Adipose tissue (tissue), 3 donors: ENCODE data around the gene MXRA8. TPM values are rescaled to one million over a fixed set of nuclear protein-coding genes. Genes with fewer than 3 reads are reported as not detected.
"Not testable (repeated sequence)": the region's sequence is repeated elsewhere in the genome, so short reads cannot be mapped to it uniquely, and the experiment has no call there.

Experiments used
- H3K27ac ChIP-seq: one replicate; pipeline ENCODE4 v1.5.1; 2013; ENCODE audit warnings: low read depth, low read length
- WGBS, 3 donors: extraction: QIAGEN DNeasy Blood & Tissue Kit; methylation state at CpG; one replicate each; pipeline ENCODE4 v1.1.7; 2013; 5-methylcytosine and 5-hydroxymethylcytosine counted together
- polyA plus RNA-seq, 3 donors: library from polyadenylated mRNA; stranded (reverse); fragments of 200-250 nt; gene quantifications; one replicate each; pipeline ENCODE4 v1.2.3, GENCODE V29; 2013
- donor health status: healthy with polysubstance abuse.
- donor health status: Bipolar disorder and iron deficiency.
- donor health status: healthy.

The MXRA8 gene
- polyA plus RNA-seq, 3 donors = 11.7 to 104 (median 82.1) TPM

DNA sequence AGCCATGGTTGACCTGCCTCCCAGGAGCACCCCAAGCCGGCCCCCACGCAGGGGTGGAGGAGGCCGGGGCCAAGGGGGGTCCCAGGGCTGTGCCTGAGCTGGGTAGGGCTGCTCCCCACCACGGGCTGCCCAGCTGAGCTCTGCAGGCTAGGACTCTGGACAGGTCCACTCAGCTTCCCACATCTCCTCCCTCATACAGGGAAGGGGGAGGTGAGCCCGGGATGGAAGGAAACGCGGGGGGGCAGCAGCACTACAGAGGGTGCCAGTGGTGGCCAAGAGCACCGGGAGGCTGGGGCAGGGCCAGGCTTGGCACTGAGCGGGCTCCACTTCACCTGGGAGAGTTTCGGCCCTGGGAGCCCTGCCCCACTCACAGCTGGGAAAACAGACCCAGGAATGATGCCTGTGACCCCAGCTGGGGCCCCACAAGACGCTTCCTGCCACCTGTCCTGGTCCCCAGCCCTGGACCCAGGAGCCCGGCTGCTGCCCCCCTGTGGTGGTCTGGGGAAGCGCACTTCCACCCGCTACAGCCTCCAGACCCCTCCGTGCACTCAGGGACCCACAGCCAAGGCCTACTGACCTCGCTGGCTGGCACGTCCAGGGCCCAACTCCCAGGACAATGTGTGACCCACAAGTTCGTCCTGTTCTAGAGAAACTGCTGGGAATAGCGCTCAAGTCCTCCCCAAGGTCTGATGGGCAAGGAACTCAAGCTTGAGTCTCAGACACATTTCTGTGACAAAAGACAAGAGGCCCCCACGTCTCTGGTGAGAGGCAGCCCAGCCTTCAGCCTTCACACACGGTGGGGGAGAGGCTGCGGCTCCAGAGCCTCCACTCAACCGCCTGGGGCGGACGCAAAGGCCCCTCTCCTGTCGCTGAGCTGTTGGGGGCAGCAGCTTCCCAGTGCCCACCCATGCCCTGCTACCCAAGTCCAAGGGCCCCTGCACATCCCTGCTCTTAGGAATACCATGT, 13.7 kb upstream of the MXRA8 start:
- 24 to 30% (median 26%) methylated on average over 26 of the region's 26 CpGs for WGBS, 3 donors
- no peak overlapping the region for H3K27ac ChIP-seq

DNA sequence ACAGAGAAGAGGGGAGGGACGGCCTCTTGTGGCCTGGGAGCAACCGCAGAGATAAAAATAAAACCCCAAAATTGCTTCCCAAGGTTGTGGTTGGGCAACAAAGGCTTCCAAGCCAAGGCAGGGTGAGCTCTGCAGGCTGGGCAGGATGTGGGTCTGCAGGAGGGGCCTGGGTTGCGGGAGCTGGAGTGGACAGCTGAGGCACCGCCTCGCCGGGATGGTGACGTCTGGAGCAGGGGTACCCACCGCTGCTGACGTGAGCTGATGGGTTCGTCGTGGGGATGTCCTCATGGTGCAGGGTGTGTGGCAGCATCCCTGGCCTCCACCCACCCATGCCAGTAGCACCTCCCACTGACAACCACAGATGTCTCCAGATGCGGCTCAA, 13.0 kb upstream of the MXRA8 start:
- 34 to 59% (median 41%) methylated on average over 12 of the region's 12 CpGs for WGBS, 3 donors
- H3K27ac ChIP-seq = no peak overlapping the region

DNA sequence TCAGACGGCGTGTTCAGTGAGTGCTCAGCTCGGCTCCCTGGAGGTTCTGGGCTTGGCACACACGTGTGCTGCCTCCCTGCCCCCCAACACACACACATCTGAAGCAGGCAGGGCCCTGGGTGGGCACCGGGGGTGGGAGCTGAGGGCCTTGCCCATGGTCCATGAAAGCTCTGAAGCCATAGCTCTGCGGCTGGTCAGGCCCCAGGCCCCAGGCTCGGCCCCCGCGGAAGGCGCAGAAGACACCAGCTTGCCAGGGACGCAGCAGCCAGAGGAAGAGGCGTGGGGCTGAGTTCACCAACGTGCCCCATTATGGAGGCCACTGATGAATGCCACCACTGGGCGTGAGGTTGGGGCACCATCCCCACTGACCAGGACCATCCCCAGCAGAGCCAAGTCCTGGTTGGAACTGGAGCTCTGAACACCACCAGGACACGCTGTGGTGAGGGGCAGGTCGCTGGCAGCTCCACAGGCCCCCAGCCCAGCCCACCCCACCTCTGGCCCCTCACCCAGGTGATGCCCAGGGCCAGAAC, 12.5 kb upstream of the MXRA8 start:
- H3K27ac ChIP-seq = no peak overlapping the region
- 75 to 84% (median 80%) methylated on average over 15 to 16 of the region's 16 CpGs for WGBS, 3 donors

DNA sequence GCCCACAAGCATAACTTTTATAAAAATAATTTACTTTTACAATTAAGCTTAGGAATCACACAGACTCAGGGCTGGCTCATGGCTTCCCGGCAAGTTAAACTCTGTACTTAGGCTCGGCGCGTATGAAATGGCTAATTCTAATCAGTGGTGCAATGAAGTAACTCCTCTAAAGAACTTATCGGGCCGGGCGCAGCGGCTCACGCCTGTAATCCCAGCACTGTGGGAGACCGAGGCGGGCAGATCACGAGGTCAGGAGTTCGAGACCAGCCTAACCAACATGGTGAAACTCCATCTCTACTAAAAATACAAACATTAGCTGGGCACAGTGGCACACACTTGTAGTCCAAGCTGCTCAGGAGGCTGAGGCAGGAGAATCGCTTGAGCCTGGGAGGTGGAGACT, 11.7 kb upstream of the MXRA8 start:
- not testable (repeated sequence) for H3K27ac ChIP-seq
- 90 to 95% (median 93%) methylated on average over 14 of the region's 14 CpGs for WGBS, 3 donors

DNA sequence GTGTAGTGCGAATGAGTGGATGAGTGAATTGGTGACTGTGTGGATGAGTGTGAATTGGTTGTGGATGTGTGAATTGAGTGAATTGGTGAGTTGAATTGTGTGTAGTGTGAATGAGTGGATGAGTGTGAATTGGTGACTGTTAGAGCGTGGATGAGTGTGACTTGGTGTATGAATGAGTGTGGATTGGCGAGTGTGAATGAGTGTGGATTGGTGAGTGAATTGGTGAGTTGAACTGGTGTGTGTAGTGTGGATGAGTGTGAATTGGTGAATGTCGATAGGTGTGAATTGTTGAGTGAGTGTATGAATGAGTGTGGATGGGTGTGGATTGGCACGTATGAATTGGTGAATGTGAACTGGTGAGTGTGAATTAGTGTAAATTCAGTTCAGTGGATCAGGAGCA, 9.0 kb upstream of the MXRA8 start:
- WGBS, 3 donors = 95 to 98% (median 98%) methylated on average over 5 of the region's 5 CpGs
- no peak overlapping the region for H3K27ac ChIP-seq

DNA sequence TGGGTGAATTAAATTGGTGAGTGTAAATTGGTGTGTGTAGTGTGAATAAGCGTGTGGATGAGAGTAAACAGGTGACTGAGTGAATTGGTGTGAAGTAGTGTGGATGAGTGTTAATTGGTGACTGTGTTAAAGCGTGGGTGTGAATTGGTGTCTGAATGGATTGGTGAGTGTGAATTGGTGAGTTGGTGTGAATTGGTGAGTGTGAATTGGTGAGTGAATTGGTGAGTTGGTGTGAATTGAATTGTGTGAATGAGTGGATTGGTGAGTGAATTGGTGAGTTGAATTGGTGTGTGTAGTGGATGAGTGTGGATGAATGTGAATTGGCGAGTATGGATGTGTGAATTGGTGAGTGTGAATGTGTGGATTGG, 8.3 kb upstream of the MXRA8 start:
- no peak overlapping the region for H3K27ac ChIP-seq
- WGBS, 3 donors = 94 to 98% (median 97%) methylated on average over 3 of the region's 3 CpGs

DNA sequence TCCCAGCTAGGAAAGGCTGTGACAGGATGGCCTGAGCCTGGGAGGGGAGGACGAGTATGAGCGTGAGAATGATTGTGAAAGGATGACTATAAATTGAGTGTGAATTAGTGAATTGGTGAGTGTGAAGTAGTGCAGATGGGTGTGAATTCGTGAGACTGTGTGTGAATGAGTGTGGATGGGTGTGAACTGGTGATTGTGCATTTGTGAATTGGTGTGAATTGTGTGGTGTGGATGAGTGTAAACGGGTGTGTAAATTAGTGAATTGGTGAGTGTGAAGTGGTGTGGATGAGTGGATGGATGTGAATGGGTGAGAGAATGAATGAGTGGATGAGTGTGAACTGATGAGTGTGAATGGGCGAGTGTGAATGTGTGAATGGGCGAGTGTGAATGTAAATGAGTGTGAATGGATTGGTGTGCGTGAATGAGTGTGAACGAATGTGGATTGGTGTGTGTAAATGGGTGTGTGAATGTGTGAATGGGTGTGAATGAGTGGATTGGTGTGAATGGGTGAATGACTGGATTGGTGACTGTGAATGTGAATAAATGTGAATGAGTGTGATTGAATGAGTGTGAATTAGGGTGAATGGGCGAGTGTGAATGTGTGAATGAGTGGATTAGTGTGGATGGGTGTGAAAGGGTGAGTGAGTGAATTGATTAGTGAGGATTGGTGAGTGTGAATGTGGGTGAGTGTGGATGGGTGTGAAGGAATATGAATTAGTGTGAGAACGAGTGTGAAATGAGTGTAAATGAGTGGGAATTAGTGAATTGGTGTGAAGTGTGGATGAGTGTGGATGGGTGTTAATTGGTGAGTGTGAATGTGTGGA, 7.7 kb upstream of the MXRA8 start:
- WGBS, 3 donors = 77 to 87% (median 84%) methylated on average over 10 of the region's 10 CpGs
- no peak overlapping the region for H3K27ac ChIP-seq

DNA sequence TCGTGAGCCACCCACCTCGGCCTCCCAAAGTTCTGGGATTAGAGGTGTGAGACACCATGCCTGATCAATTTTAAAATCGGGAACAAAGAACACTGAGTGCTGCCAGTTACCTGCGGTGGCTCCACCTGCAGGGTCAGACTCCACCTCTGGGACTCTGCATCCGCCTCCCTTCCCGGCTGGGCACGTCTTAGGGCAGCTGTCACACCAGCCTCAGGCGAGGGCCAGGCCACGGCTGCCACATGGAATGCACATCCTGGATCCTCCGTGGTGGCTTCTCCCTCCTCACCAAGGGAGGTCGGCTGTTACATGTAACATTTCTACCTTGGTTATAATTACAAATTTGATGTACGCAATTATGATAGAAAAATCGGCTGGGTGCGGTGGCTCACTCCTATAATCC, 5.9 kb upstream of the MXRA8 start:
- no peak overlapping the region for H3K27ac ChIP-seq
- 63 to 84% (median 82%) methylated on average over 14 of the region's 14 CpGs for WGBS, 3 donors

DNA sequence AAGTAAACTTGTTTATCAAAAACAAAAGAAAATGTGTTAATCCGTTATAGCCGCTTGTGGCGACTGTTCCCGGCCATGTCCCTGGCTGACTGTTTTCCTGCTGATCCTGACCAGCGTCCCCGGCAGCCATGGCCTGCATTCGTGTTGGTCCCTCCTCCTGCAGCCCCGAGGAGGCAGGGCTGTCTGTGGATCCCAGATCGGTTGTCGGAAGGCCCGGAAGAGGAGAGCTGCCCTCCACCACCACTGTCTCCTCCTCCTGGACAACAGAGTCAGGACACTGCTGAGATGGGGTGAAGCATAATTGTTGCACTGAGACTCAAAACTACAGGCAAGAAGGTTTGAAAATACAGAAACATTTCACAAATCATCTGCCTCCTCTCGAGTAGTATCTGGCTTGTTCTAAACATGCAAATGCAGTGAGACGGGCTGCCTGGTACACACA, 3.6 kb upstream of the MXRA8 start:
- H3K27ac ChIP-seq = no peak overlapping the region
- 20 to 35% (median 21%) methylated on average over 13 of the region's 13 CpGs for WGBS, 3 donors

DNA sequence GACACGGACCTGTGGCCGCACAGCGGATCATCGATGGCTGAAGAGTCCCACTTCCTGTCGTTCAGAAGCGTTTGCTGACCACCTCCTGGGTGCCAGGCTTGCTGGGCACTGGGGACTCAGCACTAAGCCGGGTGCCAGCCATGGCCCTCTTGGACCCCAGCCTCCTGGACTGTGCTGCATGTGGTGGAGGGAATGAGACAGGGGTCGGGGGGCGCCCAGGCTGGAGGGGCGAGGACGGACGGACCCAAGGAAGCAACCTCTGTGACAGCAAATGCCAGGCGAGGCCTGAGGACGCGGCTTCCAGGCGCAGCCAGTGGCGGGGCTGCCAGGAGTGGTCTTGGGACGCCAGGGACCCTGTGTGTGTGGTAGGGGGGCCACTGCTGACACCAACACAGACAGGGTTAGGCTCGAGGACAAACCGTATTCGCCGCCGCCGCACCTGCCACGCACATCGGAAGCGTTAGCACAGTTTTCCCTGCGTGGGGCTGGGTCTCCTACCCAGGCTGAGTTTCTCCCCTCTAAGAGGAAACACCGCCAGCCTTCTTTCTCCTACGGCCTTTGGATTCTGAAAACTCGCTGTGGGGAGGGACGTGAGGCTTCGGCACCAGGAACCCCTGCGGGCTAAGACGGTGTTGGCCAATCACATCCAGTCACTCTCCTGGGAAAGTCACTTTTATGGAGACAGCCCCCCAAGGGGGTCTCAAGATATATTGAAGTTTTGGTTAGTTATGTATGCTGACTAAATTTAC, 3.1 kb upstream of the MXRA8 start:
- WGBS, 3 donors = 64 to 78% (median 68%) methylated on average over 34 to 35 of the region's 35 CpGs
- H3K27ac ChIP-seq = peak overlapping the region; percentile 26

DNA sequence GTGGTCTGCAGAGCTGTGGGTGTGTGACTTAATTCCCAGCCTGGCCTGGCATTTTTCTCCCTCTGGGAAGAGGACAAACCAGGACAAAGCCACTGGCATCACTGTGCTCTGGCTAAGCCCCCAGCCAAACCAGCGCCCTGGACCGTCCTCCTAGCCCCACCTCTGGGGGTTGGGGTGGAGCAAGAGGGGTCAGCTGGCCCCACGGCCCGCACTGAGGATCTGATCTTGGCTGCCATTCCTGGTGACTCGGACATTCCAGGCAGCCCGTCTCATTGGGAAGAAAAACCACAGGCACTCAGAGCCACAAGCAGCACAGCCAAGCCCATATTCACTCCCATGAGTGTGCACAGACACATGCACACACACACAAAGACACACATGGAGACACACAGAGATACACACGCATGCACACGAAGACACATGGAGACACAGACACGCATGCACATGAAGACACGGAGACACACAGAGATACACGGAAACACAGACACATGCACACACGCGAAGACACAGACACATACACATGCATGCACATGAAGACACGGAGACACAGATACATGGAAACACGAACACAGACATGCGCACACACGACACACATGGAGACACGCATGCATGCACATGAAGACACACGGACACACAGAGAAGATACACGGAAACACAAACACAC, 2.3 kb upstream of the MXRA8 start:
- 58 to 76% (median 65%) methylated on average over 20 of the region's 20 CpGs for WGBS, 3 donors
- H3K27ac ChIP-seq = no peak overlapping the region

DNA sequence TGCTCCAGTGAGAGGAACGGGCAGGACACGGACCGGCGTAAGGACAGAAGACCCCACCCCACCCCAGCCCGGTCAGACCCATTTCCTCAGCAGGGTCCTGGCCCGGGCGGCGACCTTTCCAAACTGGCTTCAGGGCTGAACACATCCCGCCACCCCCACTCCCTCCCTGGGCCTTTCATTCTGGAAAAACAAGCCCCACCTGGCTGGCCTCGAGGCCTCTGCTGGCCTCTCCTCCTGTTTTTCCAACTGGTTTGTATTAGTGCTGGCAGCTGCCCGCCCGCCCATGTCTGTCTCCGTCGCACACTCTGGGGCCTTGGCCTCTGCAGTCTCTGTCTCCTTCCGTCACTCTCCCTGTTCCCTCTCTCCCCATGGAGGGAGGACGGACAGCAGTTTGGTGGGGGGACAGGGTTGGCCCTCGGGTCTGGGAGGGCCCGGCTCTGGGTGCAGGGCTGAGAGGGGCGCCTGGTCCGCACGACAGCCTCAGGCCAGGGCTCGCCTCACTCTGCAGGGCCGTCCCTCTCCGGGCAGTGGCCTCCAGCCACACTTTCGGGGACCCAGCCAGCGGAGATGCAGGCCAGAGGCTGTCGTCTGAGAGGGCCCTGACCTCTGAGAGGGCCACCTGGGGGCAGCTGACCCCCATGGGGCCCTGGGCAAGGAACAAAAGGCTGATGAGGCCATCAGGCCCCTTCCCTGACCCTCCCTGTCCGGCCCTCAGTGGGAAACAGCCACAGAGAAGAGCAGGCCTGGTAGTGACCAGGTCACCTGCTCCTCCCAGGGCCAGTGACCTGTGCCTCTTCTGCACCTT, 1.5 kb upstream of the MXRA8 start:
- WGBS, 3 donors = 56 to 70% (median 60%) methylated on average over 27 to 28 of the region's 28 CpGs

DNA sequence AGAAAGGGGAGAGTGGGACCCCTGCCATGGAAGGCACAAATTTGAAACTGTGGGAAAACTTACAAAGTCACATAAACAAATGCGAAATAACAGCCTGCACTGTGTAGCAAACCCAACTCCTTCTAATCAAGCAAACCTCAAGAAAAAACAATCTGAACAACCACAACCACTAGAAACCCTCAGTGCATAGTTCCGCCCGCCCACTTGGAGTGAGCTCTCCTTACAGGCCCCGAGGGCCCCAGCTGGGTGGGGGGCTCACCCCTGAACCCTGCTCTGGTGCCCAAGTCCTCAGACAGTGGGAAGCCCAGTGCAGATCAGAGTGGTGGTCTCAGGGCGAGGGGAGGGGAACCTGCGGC, 931 bp upstream of the MXRA8 start:
- no peak overlapping the region for H3K27ac ChIP-seq
- 50 to 69% (median 61%) methylated on average over 6 of the region's 6 CpGs for WGBS, 3 donors

More for the DNA sequence above, 1.5 kb upstream of the MXRA8 start:
- H3K27ac ChIP-seq = no peak overlapping the region

DNA sequence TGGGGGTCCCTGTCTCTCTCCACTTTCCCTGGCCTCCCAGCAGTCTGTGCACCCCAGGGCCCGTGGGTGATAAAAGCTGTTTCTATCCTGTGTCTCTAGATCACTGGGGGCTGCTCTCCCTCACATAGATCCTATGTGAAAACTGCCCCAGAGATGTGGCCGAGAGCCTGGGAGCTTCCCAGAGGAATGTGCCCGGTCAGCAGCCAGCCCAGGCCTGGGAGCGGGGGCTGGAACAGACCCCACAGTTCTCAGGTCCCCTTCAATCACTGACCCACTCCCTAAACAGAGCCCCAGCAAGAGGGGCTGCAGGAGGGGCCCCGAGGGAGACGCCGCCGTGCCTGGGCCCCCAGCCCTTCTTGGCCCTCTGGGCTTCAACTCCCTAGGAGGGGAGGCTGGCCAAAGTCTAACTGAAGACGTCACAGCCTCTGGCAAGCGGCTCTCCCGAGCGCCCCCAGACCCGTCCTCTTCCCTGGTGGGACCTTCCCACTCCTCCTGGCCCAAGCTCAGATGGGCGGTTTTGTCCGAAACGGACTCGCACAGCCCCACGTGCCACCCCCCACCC, 403 bp downstream of the MXRA8 start:
- 19 to 27% (median 24%) methylated on average over 17 to 18 of the region's 18 CpGs for WGBS, 3 donors
- H3K27ac ChIP-seq = no peak overlapping the region

DNA sequence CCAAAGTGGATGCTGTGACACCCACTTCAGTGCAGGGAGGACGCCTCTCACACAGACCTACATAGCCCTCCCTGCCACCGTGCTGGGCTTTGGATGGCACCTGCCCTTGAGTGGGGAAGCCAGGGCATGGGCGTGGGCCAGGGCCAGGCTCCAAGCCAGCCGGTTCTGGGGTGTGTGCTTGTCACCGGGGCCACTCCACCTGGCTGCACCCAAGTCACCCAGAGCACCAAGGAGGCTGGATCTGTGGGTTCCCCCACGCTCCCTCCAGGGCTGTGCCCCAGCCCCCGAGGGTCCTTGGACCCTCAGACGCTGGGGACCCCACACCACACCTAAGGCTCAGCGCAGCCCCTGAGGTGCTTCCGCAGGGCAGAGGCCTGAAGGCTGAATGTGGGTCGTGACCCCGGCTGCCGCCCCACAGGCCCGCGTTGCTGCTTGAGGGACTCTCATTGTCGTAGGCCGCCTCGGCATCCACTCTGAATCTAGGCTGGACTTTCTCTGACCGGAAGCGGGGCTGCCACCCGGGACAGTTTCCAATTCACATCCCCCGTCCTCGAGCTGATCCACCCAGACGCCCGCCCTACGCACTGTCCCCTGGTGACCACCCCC, 1.5 kb downstream of the MXRA8 start:
- 37 to 60% (median 52%) methylated on average over 26 of the region's 26 CpGs for WGBS, 3 donors
- H3K27ac ChIP-seq = peak overlapping the region; percentile 13

DNA sequence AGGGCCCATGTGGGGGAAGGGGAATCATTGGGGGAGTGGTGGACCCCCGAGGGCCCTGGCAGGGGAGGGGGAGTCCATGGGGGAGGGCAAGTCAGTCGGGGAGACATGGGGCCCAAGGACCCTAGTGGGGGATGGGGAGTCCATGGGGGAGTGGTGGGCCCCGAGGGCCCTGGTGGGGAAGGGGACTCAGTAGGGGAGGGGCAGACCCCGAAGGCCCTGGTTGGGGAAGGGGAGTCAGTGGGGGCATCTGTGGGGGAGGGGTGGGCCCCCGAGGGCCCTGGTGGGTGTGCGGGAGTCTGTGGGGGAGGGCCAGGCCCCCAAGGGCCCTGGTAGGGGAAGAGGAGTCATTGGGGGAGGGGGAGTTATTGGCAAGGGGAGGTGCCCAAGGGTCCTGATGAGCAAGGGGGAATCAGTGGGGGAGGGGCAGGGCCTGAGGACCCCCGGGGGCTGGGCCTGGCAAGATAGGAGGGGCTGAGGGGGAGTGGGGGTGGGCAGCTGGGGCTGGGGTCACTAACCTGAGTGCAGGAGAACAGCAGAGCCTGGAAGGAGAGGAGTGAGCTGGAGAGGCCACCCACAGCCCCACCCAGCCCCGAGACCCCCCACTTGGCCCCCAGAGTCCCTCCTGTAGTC, 2.1 kb downstream of the MXRA8 start:
- 36 to 45% (median 41%) methylated on average over 6 to 8 of the region's 8 CpGs for WGBS, 3 donors
- peak overlapping the region; percentile 13 for H3K27ac ChIP-seq
